Heart right ventricle (tissue), 16 donors: ENCODE measurements around the gene ABHD16B. TPM values are rescaled to one million over a fixed set of nuclear protein-coding genes. Genes with fewer than 3 reads are reported as not detected.
"Not testable (repeated sequence)": the region's sequence is repeated elsewhere in the genome, so short reads cannot be mapped to it uniquely, and the experiment has no call there.

Source experiments
- ATAC-seq, 8 donors: fragments of 200-7000 bp; cut with Tn5 transposase; one replicate each; pipeline ENCODE4 v1.9.1; 2020; ENCODE audit warnings: mild to moderate bottlenecking in 8 of 8, moderate library complexity in 8 of 8, moderate number of reproducible peaks in 1 of 8
- DNase-seq, 2 donors: peaks; one replicate each; pipeline ENCODE4 v3.0.0-alpha.2; 2020
- H3K27ac ChIP-seq, 10 donors: fragments of 200-600 bp; sonication (generic) in 2 of 10; one replicate each; pipeline versions ENCODE4 v1.5.0 to v1.8.0; 2020 to 2022; ENCODE audit warnings: mild to moderate bottlenecking in 3 of 10
- H3K27me3 ChIP-seq, 7 donors: fragments of 200-600 bp; one replicate each; pipeline ENCODE4 v1.8.0; 2021 to 2022; ENCODE audit warnings: mild to moderate bottlenecking in 2 of 7
- H3K36me3 ChIP-seq, 9 donors: fragments of 200-600 bp; sonication (generic) in 1 of 9; one replicate each; pipeline versions ENCODE4 v1.5.0 to v1.8.0; 2020 to 2022; ENCODE audit warnings: mild to moderate bottlenecking in 2 of 9
- H3K4me1 ChIP-seq, 9 donors: fragments of 200-600 bp; sonication (generic) in 1 of 9; one replicate each; pipeline versions ENCODE4 v1.5.0 to v1.8.0; 2020 to 2022; ENCODE audit warnings: mild to moderate bottlenecking in 4 of 9
- H3K4me3 ChIP-seq, 10 donors: fragments of 200-600 bp; sonication (generic) in 2 of 10; one replicate each; pipeline versions ENCODE4 v1.5.0 to v1.8.0; 2020 to 2022; ENCODE audit warnings: mild to moderate bottlenecking in 7 of 10, moderate library complexity in 2 of 10
- H3K9me3 ChIP-seq, 11 donors: fragments of 200-600 bp in 10 of 11; sonication (generic) in 2 of 11; one replicate each; pipeline versions ENCODE4 v1.5.0 to v1.8.0; 2013 to 2022; ENCODE audit warnings: mild to moderate bottlenecking in 2 of 11, control low read depth in 1 of 11, moderate library complexity in 1 of 11
- WGBS, 2 donors: extraction: QIAGEN DNeasy Blood & Tissue Kit; methylation state at CpG; one replicate each; pipeline ENCODE4 v1.1.7; 2013; ENCODE audit warnings: inconsistent platforms in 1 of 2; 5-methylcytosine and 5-hydroxymethylcytosine counted together
- intact Hi-C, 10 donors: fragments of 100-400 bp; cut with DNase I; formaldehyde crosslinking; loops; one replicate each; pipeline versions ENCODE4 v1.11.1 to v1.14.2; 2022
- polyA plus RNA-seq, 2 donors: library from polyadenylated mRNA; stranded (reverse); fragments of 200-250 nt; gene quantifications; one replicate each; pipeline ENCODE4 v1.2.3, GENCODE V29; 2013
- total RNA-seq, 10 donors: library from RNA; stranded (reverse); fragmentation: NEBNext Ultra II Directional in 3 of 10; extraction: Animal tissue kit (Norgen Biotek cat#: 25700) in 3 of 10; gene quantifications; one replicate each; pipeline versions ENCODE4 v1.2.1 to v1.2.4, GENCODE V29; 2021 to 2023
- TF ChIP-seq, protein P1 (sequence below), 9 donors: fragments of 200-600 bp; sonication (generic) in 2 of 9; IDR thresholded peaks; one replicate each; pipeline versions ENCODE4 v1.5.0 to v1.8.0; 2021 to 2022; ENCODE audit warnings: antibody characterized with exemption in 9 of 9, mild to moderate bottlenecking in 5 of 9, moderate library complexity in 1 of 9
- donor health status: Arrhythmogenic right ventricular cardiomyopathy.
- donor health status: ischemic (EF 13 %, LVEDD 7.1; RV severe dilation, severe dysfunction).
- donor health status: healthy with polysubstance abuse.
- donor health status: DM: no; HTN: yes; CAD: no.
- donor health status: DM: no; HTN: no; CAD: no.
- donor health status: ischemic (EF 25% LVEDD 6.9; RV normal size, moderate dysfunction).
- donor health status: ischemic (EF 25% LVEDD 5.7; RV mildly dilated, moderate dysfunction).
- donor health status: healthy.
- donor health status: DM: yes; HTN: yes; CAD: no.
- donor health status: Ischemic cardiomyopathy.
- donor health status: ischemic (EF 35%, LVEDD 5.7; RV mildly dilated, moderate dysfunction).
- donor health status: nonischemic (EF 11% LVEDD 7.7; RV severe dilation, severe dysfunction).
- donor health status: DM: yes; HTN: yes; CAD: no.
- donor health status: PGD.
- donor health status: ischemic (EF 29% LVEDD 5.4; RV normal size, mild dysfunction).
- donor health status: nonischemic (EF 23%, LVEDD 6.1; RV moderate dilation, normal function).

ABHD16B gene
- total and polyA plus RNA-seq, 12 donors: 0.32 to 0.59 TPM; not detected in 10

DNA sequence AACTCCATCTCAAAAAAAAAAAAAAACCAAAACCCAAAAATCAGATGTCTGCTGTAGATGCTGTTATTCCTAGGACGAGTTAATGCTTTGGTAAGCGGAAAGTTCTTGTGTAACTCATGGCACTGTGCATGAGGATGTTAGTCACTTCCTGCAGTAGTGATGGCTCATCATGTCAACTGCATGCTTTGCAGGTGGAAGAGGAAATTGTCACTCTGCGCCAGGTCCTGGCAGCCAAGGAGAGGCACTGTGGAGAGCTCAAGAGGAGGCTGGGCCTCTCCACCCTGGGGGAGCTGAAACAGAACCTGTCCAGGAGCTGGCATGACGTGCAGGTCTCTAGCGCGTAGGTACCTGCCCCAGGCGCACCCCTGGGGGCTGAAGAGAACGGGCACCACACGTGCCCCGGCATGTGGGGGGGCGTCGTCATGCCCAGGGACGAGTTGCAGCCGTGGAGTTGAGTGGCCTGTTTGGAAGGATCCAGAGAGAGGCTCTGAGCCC, 12.2 kb downstream of the ABHD16B start:
- intact Hi-C loops: no loop called here
- peak overlapping the region in 1 of 10 donors; percentile 28 for H3K4me3 ChIP-seq
- H3K27ac ChIP-seq: peak overlapping the region in 8 of 10 donors; percentile 36 to 94 (median 68)
- peak in 1 of 2 donors; percentile 57 for DNase-seq
- WGBS, 2 donors: 76 to 78% methylated on average over 14 of the region's 14 CpGs
- peaks cover 3 to 100% (median 46%) of the 10 kb centered on the region in 9 donors for H3K36me3 ChIP-seq
- TF ChIP-seq, protein P1, sequence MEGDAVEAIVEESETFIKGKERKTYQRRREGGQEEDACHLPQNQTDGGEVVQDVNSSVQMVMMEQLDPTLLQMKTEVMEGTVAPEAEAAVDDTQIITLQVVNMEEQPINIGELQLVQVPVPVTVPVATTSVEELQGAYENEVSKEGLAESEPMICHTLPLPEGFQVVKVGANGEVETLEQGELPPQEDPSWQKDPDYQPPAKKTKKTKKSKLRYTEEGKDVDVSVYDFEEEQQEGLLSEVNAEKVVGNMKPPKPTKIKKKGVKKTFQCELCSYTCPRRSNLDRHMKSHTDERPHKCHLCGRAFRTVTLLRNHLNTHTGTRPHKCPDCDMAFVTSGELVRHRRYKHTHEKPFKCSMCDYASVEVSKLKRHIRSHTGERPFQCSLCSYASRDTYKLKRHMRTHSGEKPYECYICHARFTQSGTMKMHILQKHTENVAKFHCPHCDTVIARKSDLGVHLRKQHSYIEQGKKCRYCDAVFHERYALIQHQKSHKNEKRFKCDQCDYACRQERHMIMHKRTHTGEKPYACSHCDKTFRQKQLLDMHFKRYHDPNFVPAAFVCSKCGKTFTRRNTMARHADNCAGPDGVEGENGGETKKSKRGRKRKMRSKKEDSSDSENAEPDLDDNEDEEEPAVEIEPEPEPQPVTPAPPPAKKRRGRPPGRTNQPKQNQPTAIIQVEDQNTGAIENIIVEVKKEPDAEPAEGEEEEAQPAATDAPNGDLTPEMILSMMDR (IDR thresholded peaks at IDR 0.05): no peak
- peaks cover 0 to 37% (median 9%) of the 10 kb centered on the region in 9 donors for H3K4me1 ChIP-seq
- ATAC-seq: peak; percentile 70 to 89 (median 78)
- no peaks in the 10 kb centered on the region for H3K9me3 ChIP-seq
- H3K27me3 ChIP-seq: no peaks in the 10 kb centered on the region

DNA sequence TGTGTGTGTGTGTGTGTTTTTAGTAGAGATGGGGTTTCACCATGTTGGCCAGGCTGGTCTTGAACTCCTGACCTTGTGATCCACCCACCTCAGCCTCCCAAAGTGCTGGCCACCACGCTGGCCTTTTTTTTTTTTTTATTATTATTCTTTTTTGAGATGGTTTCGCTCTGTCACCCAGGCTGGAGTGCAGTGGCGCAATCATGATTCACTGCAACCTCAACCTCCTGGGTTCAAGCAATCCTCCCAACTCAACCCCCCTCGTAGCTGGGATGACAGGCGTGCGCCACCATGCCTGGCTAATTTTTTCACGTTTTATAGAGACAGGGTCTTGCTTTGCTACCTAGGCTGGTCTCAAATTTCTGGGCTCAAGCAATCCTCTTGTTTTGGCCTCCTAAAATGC, 12.9 kb downstream of the ABHD16B start:
- H3K4me3 ChIP-seq, DNase-seq, ATAC-seq, intact Hi-C loops, H3K9me3 ChIP-seq, H3K27me3 ChIP-seq: not testable (repeated sequence)
- Histone ChIP-seq H3K4me1 (peaks cover 0 to 35% (median 9%) of the 10 kb centered on the region in 9 donors), H3K36me3 (peaks cover 0 to 100% (median 39%) of the 10 kb centered on the region in 9 donors), H3K27ac (peak overlapping the region in 2 of 10 donors; percentile 42 to 94)
- 90 to 99% methylated on average over 7 of the region's 7 CpGs for WGBS, 2 donors

DNA sequence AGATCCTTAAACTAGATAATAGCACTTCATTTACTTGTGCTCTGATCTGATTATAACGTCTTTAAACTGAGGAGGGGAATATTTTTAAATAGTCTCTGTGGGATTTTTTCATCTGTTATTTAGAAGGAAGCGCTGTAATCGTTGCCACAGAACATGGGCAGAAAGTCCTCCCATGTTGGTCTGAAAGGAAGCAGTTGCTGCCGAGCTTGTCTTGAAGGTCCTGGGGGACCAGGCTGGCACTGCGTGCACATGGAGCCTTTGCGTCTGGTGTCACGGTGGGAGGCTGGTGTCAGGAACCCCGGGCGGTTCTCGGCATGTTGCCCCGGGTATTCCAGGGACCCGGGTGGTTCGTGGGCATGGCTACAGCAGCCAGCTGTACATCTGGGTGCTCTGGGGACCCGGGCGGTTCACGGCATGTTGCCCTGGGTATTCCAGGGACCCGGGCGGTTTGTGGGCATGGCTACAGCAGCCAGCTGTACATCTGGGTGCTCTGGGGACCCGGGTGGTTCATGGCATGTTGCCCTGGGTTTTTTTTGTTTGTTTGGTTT, 15.3 kb downstream of the ABHD16B start:
- intact Hi-C loops: no loop called here
- Histone ChIP-seq H3K9me3 (no peaks in the 10 kb centered on the region), H3K27me3 (no peaks in the 10 kb centered on the region), H3K4me1 (peaks cover 0 to 34% (median 9%) of the 10 kb centered on the region in 9 donors), H3K27ac (no peak overlapping the region), H3K36me3 (peaks cover 0 to 89% (median 31%) of the 10 kb centered on the region in 9 donors), H3K4me3 (no peak overlapping the region)
- TF ChIP-seq, protein P1 (IDR thresholded peaks at IDR 0.05): no peak
- WGBS, 2 donors: 92 to 94% methylated on average over 19 of the region's 19 CpGs
- ATAC-seq: no peak
- no peak for DNase-seq

- intact Hi-C loops: no loop called here
- no peak overlapping the region for H3K27ac ChIP-seq
- H3K27me3 ChIP-seq: no peaks in the 10 kb centered on the region
- peaks cover 0 to 25% (median 4%) of the 10 kb centered on the region in 9 donors for H3K4me1 ChIP-seq
- ATAC-seq (no peak), DNase-seq (no peak)
- H3K9me3 ChIP-seq: no peaks in the 10 kb centered on the region
- peaks cover 0 to 89% (median 27%) of the 10 kb centered on the region in 9 donors for H3K36me3 ChIP-seq
- TF ChIP-seq, protein P1 (IDR thresholded peaks at IDR 0.05): no peak
- 87 to 88% methylated on average over 32 of the region's 32 CpGs for WGBS, 2 donors
- H3K4me3 ChIP-seq: no peak overlapping the region
These were observed 16.6 kb downstream of the ABHD16B start for GRCh38 chr20:63877755-63878470.
